Measurements from ENCODE around the gene TSPO.

TSPO gene

DNA sequence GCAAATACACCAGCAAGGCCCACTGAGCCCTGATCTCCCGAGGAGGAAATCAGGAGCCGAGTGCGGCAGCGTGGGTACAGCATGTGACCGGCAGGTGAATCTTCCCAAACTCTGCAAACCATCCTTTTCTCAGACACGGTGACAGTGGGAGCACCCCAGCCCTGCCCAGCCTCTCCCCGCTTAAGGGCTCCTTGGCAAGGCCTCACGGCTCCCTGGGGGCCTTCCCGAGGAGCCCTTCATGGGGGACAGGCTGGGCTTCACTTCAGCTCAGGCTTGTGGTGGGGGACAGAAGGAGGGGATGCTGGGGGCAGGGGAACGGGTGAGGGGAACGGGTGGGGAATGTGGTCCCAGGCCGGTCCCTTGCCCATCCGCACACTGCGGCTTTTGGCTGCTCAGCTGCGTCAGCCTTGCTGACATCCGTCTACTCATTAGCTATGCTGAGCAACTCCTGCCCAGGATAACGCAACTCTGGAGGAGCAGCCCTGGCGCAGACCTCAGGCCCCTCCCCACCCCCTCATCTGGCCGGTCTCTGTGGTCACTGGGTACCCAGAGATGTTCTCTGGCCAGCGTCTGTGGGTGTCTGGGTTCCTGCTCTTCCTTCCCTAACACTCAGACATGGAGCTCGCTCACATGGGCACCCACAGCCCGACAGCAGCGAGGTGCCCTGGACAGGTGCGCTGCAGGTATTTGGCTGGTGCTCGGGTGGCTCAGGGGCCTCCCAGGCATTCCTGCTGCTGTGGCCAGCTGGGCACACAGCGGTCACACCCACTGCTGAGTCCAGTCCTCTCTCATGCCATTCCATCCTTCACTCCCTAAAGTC, 57.6 kb downstream of the TSPO start:
- no peaks in the 10 kb centered on the region for H3F3A ChIP-seq (ENCODE audit: insufficient read depth, low read length)
- no peak overlapping the region for H3K4me2 ChIP-seq (ENCODE audit: low read length)
- no peak overlapping the region for H3K9ac ChIP-seq (ENCODE audit: low read length)
- no peaks in the 10 kb centered on the region for H3K36me3 ChIP-seq (ENCODE audit: insufficient read depth, low read length)
- H3K9me2 ChIP-seq (ENCODE audit: low read depth, low read length): no peaks in the 10 kb centered on the region
- no peak overlapping the region for H2AFZ ChIP-seq (ENCODE audit: low read length)
- no peaks in the 10 kb centered on the region for H3K4me1 ChIP-seq (ENCODE audit: insufficient read depth, low read length, severe bottlenecking)
- no peaks in the 10 kb centered on the region for H3K9me3 ChIP-seq (ENCODE audit: low read length)
- no peak overlapping the region for H3K4me3 ChIP-seq (ENCODE audit: low read depth, low read length, poor library complexity, severe bottlenecking)
- 0 out of 2 replicates have a peak, but pooled peaks cover 5% of the 10 kb centered on the region for H3K27me3 ChIP-seq (ENCODE audit: insufficient read depth, low read length)
- no peak overlapping the region for H3K27ac ChIP-seq (ENCODE audit: low read depth, low read length, poor library complexity, severe bottlenecking)
- no peak for TF ChIP-seq CTCF (IDR thresholded peaks at IDR 0.05; ENCODE audit: low read length)
- TF ChIP-seq EZH2 (IDR thresholded peaks at IDR 0.05; ENCODE audit: borderline replicate concordance, low read length): no peak
- no peaks in the 10 kb centered on the region for H4K20me1 ChIP-seq (ENCODE audit: insufficient read depth, low read length)
- no peaks in the 10 kb centered on the region for H3K79me2 ChIP-seq (ENCODE audit: insufficient read depth, low read length)

DNA sequence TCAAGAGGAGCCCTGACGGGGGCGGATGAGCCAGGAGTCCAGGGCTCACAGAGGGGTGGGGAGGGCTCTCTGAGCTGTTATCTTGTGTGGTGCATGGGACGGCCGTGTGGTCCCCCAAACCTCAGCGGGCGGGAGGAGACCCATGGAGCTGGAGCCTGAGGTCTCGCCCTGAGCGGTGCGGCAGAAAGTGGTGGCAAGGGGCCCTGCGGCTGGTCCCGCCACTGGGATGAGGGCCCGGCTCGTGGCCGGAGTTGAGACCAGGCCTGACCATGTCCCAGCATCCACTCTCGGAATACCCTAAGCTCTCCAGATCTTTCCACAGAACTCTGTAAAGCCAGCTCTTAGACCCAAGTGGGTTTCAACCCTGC, 58.1 kb downstream of the TSPO start:
- Histone ChIP-seq H3K4me1 (ENCODE audit: insufficient read depth, low read length, severe bottlenecking) (no peaks in the 10 kb centered on the region), H3K9ac (ENCODE audit: low read length) (no peak overlapping the region), H3K27me3 (ENCODE audit: insufficient read depth, low read length) (0 out of 2 replicates have a peak, but pooled peaks cover 7% of the 10 kb centered on the region), H3F3A (ENCODE audit: insufficient read depth, low read length) (no peaks in the 10 kb centered on the region), H3K36me3 (ENCODE audit: insufficient read depth, low read length) (no peaks in the 10 kb centered on the region), H3K9me3 (ENCODE audit: low read length) (no peaks in the 10 kb centered on the region), H3K4me2 (ENCODE audit: low read length) (no peak overlapping the region), H3K9me2 (ENCODE audit: low read depth, low read length) (no peaks in the 10 kb centered on the region), H3K4me3 (ENCODE audit: low read depth, low read length, poor library complexity, severe bottlenecking) (no peak overlapping the region), H2AFZ (ENCODE audit: low read length) (no peak overlapping the region), H3K79me2 (ENCODE audit: insufficient read depth, low read length) (no peaks in the 10 kb centered on the region), H3K27ac (ENCODE audit: low read depth, low read length, poor library complexity, severe bottlenecking) (no peak overlapping the region), H4K20me1 (ENCODE audit: insufficient read depth, low read length) (no peaks in the 10 kb centered on the region)
- TF ChIP-seq EZH2 (IDR thresholded peaks at IDR 0.05; ENCODE audit: borderline replicate concordance, low read length) (no peak), CTCF (IDR thresholded peaks at IDR 0.05; ENCODE audit: low read length) (no peak)

GRCh38 chr22:43209971-43210370, 58.6 kb downstream of the TSPO start:
- Histone ChIP-seq H2AFZ (ENCODE audit: low read length) (no peak overlapping the region), H3K9ac (ENCODE audit: low read length) (no peak overlapping the region), H3K36me3 (ENCODE audit: insufficient read depth, low read length) (no peaks in the 10 kb centered on the region), H3K4me3 (ENCODE audit: low read depth, low read length, poor library complexity, severe bottlenecking) (no peak overlapping the region), H3K4me2 (ENCODE audit: low read length) (no peak overlapping the region), H3K27ac (ENCODE audit: low read depth, low read length, poor library complexity, severe bottlenecking) (no peak overlapping the region), H3K4me1 (ENCODE audit: insufficient read depth, low read length, severe bottlenecking) (no peaks in the 10 kb centered on the region), H3K9me2 (ENCODE audit: low read depth, low read length) (no peaks in the 10 kb centered on the region), H3K9me3 (ENCODE audit: low read length) (no peaks in the 10 kb centered on the region), H4K20me1 (ENCODE audit: insufficient read depth, low read length) (no peaks in the 10 kb centered on the region), H3K79me2 (ENCODE audit: insufficient read depth, low read length) (no peaks in the 10 kb centered on the region), H3F3A (ENCODE audit: insufficient read depth, low read length) (no peaks in the 10 kb centered on the region), H3K27me3 (ENCODE audit: insufficient read depth, low read length) (peaks cover 12% of the 10 kb centered on the region; the same call in 1 of the 2 replicates)
- TF ChIP-seq CTCF (IDR thresholded peaks at IDR 0.05; ENCODE audit: low read length): no peak
- no peak for TF ChIP-seq EZH2 (IDR thresholded peaks at IDR 0.05; ENCODE audit: borderline replicate concordance, low read length)

All from OCI-LY1 (cell line).